IMR-90 (cell line): ENCODE measurements around the gene RHOBTB3.

Experiments
- CHD1 ChIP-seq: IDR thresholded peaks from 2 replicates; pipeline ENCODE4 v1.6.1; 2012; ENCODE audit warnings: low read depth, low read length, improper control_type of control experiment
- MAFK ChIP-seq: IDR thresholded peaks from 2 replicates; pipeline ENCODE4 v1.6.1; 2012; ENCODE audit warnings: low read depth, low read length, improper control_type of control experiment
- NFE2L2 ChIP-seq: fragments of 150-350 bp; IDR thresholded peaks from 2 replicates; pipeline ENCODE4 v1.6.1; 2016; ENCODE audit warnings: low read depth, mild to moderate bottlenecking, low read length
- POLR2A ChIP-seq: IDR thresholded peaks from 2 replicates; pipeline ENCODE4 v1.6.1; 2012; ENCODE audit warnings: mild to moderate bottlenecking, low read depth, low read length
- TF ChIP-seq, protein P1 (sequence below): conservative IDR thresholded peaks from 2 replicates; pipeline ENCODE4 v1.5.1; 2012; ENCODE audit warnings: mild to moderate bottlenecking, low read depth, low read length, improper control_type of control experiment
- TF ChIP-seq, protein P2 (sequence below): fragments of 150-350 bp; IDR thresholded peaks from 2 replicates; pipeline ENCODE4 v1.6.1; 2017; ENCODE audit warnings: mild to moderate bottlenecking, antibody characterized with exemption, low read length, low read depth
- TF ChIP-seq, protein P3 (sequence below): fragments of 150-350 bp; IDR thresholded peaks from 2 replicates; pipeline ENCODE4 v1.6.1; 2016; ENCODE audit warnings: low read depth, mild to moderate bottlenecking, low read length, moderate library complexity, borderline replicate concordance

DNA sequence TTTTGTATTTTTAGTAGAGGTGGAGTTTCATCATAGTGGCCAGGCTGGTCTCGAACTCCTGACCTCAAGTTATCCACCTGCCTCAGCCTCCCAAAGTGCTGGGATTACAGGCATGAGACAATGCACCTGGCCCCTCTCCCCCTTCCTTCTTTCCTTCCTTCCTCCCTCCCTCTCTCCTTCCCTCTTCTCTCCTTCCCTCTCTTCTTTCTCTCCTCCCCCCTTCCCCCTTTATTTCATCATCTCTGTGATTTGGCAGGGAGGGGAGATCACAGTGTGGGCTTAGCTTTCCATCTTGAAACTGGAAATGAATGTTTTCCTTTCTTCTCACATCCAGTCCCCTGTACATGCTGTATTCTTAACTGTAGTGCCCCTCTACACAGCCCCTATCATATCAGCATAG, 12.7 kb downstream of the RHOBTB3 start:
- TF ChIP-seq, protein P1, sequence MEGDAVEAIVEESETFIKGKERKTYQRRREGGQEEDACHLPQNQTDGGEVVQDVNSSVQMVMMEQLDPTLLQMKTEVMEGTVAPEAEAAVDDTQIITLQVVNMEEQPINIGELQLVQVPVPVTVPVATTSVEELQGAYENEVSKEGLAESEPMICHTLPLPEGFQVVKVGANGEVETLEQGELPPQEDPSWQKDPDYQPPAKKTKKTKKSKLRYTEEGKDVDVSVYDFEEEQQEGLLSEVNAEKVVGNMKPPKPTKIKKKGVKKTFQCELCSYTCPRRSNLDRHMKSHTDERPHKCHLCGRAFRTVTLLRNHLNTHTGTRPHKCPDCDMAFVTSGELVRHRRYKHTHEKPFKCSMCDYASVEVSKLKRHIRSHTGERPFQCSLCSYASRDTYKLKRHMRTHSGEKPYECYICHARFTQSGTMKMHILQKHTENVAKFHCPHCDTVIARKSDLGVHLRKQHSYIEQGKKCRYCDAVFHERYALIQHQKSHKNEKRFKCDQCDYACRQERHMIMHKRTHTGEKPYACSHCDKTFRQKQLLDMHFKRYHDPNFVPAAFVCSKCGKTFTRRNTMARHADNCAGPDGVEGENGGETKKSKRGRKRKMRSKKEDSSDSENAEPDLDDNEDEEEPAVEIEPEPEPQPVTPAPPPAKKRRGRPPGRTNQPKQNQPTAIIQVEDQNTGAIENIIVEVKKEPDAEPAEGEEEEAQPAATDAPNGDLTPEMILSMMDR: no peak
- TF ChIP-seq, protein P2, sequence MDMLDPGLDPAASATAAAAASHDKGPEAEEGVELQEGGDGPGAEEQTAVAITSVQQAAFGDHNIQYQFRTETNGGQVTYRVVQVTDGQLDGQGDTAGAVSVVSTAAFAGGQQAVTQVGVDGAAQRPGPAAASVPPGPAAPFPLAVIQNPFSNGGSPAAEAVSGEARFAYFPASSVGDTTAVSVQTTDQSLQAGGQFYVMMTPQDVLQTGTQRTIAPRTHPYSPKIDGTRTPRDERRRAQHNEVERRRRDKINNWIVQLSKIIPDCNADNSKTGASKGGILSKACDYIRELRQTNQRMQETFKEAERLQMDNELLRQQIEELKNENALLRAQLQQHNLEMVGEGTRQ: no peak
- TF ChIP-seq POLR2A (no peak), NFE2L2 (no peak), MAFK (no peak), CHD1 (no peak)
- TF ChIP-seq, protein P3, sequence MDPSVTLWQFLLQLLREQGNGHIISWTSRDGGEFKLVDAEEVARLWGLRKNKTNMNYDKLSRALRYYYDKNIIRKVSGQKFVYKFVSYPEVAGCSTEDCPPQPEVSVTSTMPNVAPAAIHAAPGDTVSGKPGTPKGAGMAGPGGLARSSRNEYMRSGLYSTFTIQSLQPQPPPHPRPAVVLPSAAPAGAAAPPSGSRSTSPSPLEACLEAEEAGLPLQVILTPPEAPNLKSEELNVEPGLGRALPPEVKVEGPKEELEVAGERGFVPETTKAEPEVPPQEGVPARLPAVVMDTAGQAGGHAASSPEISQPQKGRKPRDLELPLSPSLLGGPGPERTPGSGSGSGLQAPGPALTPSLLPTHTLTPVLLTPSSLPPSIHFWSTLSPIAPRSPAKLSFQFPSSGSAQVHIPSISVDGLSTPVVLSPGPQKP: no peak
